ENCODE data around the gene FGF19. TPM values are rescaled to one million over a fixed set of nuclear protein-coding genes. Genes with fewer than 3 reads are reported as not detected.

Gene FGF19
- total and polyA plus RNA-seq, 2 donors (not counting 1 experiment from before 2014, with no cell fraction given), result not detected

GRCh38 chr11:69674886-69675714 is 28.7 kb downstream of the FGF19 start, which contains the start of gene LTO1:
Gene LTO1 (minus strand): TSS chr11:69675353. CDS start chr11:69675239, 114 bp downstream.
- no peaks in the 10 kb centered on the region for H3K9me3 Mint-ChIP-seq (ENCODE audit: insufficient read depth)
- H3K4me1 ChIP-seq (ENCODE audit: control insufficient read depth in 2 of 2, insufficient read depth in 2 of 2, low read length in 2 of 2), result peaks cover 20 to 26% of the 10 kb centered on the region in 2 donors
- H3K27ac ChIP-seq (ENCODE audit: low read length in 2 of 2), result peak within 1 kb of the TSS; percentile 66 to 91
- ChIA-PET CTCF (interaction anchor here (0.8 to 3.3 kb wide), 4 partner anchors 10 to 574 kb away, joined by 4 to 16 read pairs (median 6); no protein-coding TSS in a partner anchor), POLR2A (interaction anchor here (1.1 to 1.6 kb wide), 2 partner anchors 32 to 831 kb away, joined by 4 to 7 read pairs; no protein-coding TSS in a partner anchor)
- DNase-seq (peak; percentile 96), ATAC-seq (ENCODE audit: low read depth) (peak; percentile 94)
- peak within 1 kb of the TSS; percentile 94 for H3K4me3 Mint-ChIP-seq
- peaks cover 0 to 3% (median 0%) of the 10 kb centered on the region in 4 experiments for H3K27me3 ChIP-seq (replicated peaks in 1 of 4; ENCODE audit: control extremely low read depth in 1 of 4, control insufficient read depth in 3 of 4, insufficient read depth in 4 of 4, low read length in 3 of 4)
- no peak for TF ChIP-seq CTCF (IDR thresholded peaks at IDR 0.05)
- no peak for TF ChIP-seq EZH2 (IDR thresholded peaks at IDR 0.05; ENCODE audit: borderline replicate concordance, insufficient read depth, low read depth, low read length, poor library complexity, severe bottlenecking)
- WGBS (ENCODE audit: insufficient coverage), result 2% methylated on average over 72 of the region's 72 CpGs
- peaks cover 6% of the 10 kb centered on the region for H3K27me3 Mint-ChIP-seq
- peaks cover 33% of the 10 kb centered on the region for H3K4me1 Mint-ChIP-seq
- H3K27ac Mint-ChIP-seq, result peak within 1 kb of the TSS; percentile 95
- intact Hi-C loops (cut with micrococcal nuclease), result loop anchor here (1.0 to 10.0 kb wide), 4 partner anchors 32 to 770 kb away; partner anchors contain the start of genes FADD, IGHMBP2, MRPL21 and MYEOV
- no peaks in the 10 kb centered on the region for H3K9me3 ChIP-seq (ENCODE audit: control extremely low read depth in 1 of 3, control insufficient read depth in 2 of 3, insufficient read depth in 1 of 3, low read length in 2 of 3)
- H4K20me1 ChIP-seq (ENCODE audit: control insufficient read depth, insufficient read depth, low read length, poor library complexity, severe bottlenecking), result peaks cover 22% of the 10 kb centered on the region
- H2AFZ ChIP-seq (ENCODE audit: insufficient read depth, low read depth, low read length, poor library complexity, severe bottlenecking), result peak within 1 kb of the TSS; percentile 86
- H3K4me2 ChIP-seq (replicated peaks; ENCODE audit: low read depth, low read length, poor library complexity, severe bottlenecking), result peak within 1 kb of the TSS; percentile 83
- H3K4me3 ChIP-seq (ENCODE audit: control extremely low read depth in 1 of 5, extremely low read depth in 1 of 5, insufficient read depth in 1 of 5, low read depth in 2 of 5, low read length in 4 of 5), result peak within 1 kb of the TSS; percentile 71 to 92 (median 75)
- H3K79me2 ChIP-seq (ENCODE audit: control insufficient read depth, insufficient read depth, low read length), result peaks cover 26% of the 10 kb centered on the region
- H3K36me3 ChIP-seq (replicated peaks in 1 of 2; ENCODE audit: control extremely low read depth in 1 of 2, control insufficient read depth in 1 of 2, extremely low read depth in 1 of 2, insufficient read depth in 2 of 2, low read length in 1 of 2), result peaks cover 0 to 22% of the 10 kb centered on the region in 2 experiments
- H3K9ac ChIP-seq (ENCODE audit: low read length), result peak within 1 kb of the TSS; percentile 80
